Right atrium auricular region (tissue), 2 donors: ENCODE results near the gene RNF17. TPM values are rescaled to one million over a fixed set of nuclear protein-coding genes. Genes with fewer than 3 reads are reported as not detected.

Experiments used
- DNase-seq: peaks from one replicate; pipeline ENCODE4 v3.0.0-alpha.2; 2019; ENCODE audit warnings: low spot score
- H3K27ac ChIP-seq, 2 donors: fragments of 200-600 bp; sonication (generic); 1 replicate in 1 of 2; 2 replicates in 1 of 2; pipeline ENCODE4 v1.5.1; 2016 to 2019
- H3K27me3 ChIP-seq, 2 donors: fragments of 200-600 bp; sonication (generic); one replicate each; pipeline versions ENCODE4 v1.5.1 to v1.6.0; 2017 to 2019
- H3K36me3 ChIP-seq: fragments of 200-600 bp; sonication (generic); one replicate; pipeline ENCODE4 v1.5.1; 2016
- H3K4me1 ChIP-seq, 2 donors: fragments of 200-600 bp; sonication (generic); one replicate each; pipeline versions ENCODE4 v1.5.1 to v1.6.0; 2017 to 2019
- H3K4me3 ChIP-seq, 2 donors: fragments of 200-600 bp; sonication (generic); 1 replicate in 1 of 2; 2 replicates in 1 of 2; pipeline ENCODE4 v1.5.1; 2017 to 2019; ENCODE audit warnings: mild to moderate bottlenecking in 1 of 2, moderate library complexity in 1 of 2
- H3K9me3 ChIP-seq, 2 donors: fragments of 200-600 bp; sonication (generic); one replicate each; pipeline ENCODE4 v1.5.1; 2019
- CTCF ChIP-seq, 2 donors: fragments of 200-600 bp; sonication (generic); IDR thresholded peaks; one replicate each; pipeline ENCODE4 v1.5.1; 2019; ENCODE audit warnings: antibody characterized with exemption in 2 of 2
- total RNA-seq, 2 donors: library from RNA; depleted of rRNA; stranded (reverse); fragments of >200 nt; gene quantifications; one replicate each; pipeline ENCODE4 v1.1.0, GENCODE V29; 2016

RNF17 gene
- total RNA-seq, 2 donors from 2014 or later, result not detected

- no peaks in the 10 kb centered on the region for H3K36me3 ChIP-seq
Measured at GRCh38 chr13:24922745-24923591, 159.0 kb downstream of the RNF17 start.

GRCh38 chr13:24925318-24926231, 161.6 kb downstream of the RNF17 start:
- Histone ChIP-seq H3K4me1 (peaks cover 0 to 10% of the 10 kb centered on the region in 2 donors), H3K36me3 (no peaks in the 10 kb centered on the region), H3K27me3 (no peaks in the 10 kb centered on the region), H3K9me3 (no peaks in the 10 kb centered on the region), H3K27ac (no peak overlapping the region), H3K4me3 (no peak overlapping the region)
- TF ChIP-seq CTCF (IDR thresholded peaks at IDR 0.05), result no peak
- no peak for DNase-seq

More at GRCh38 chr13:24922745-24923591, 159.0 kb downstream of the RNF17 start:
- peak overlapping the region; percentile 78 to 84 for H3K4me3 ChIP-seq
- peaks cover 0 to 10% of the 10 kb centered on the region in 2 donors for H3K4me1 ChIP-seq
- H3K27me3 ChIP-seq, result no peaks in the 10 kb centered on the region
- H3K27ac ChIP-seq, result peak overlapping the region; percentile 86 to 93
- no peaks in the 10 kb centered on the region for H3K9me3 ChIP-seq
- peak; percentile 97 for DNase-seq
- TF ChIP-seq CTCF (IDR thresholded peaks at IDR 0.05), result peak in 1 of 2 donors; percentile 26

- no peaks in the 10 kb centered on the region for H3K27me3 ChIP-seq
- no peak overlapping the region for H3K4me3 ChIP-seq
- no peak for DNase-seq
- no peaks in the 10 kb centered on the region for H3K9me3 ChIP-seq
- no peaks in the 10 kb centered on the region for H3K4me1 ChIP-seq
- H3K36me3 ChIP-seq, result no peaks in the 10 kb centered on the region
- TF ChIP-seq CTCF (IDR thresholded peaks at IDR 0.05), result no peak
- H3K27ac ChIP-seq, result no peak overlapping the region
Measured at GRCh38 chr13:24927810-24928404, 163.9 kb downstream of the RNF17 start.

GRCh38 chr13:24929196-24929595, 165.2 kb downstream of the RNF17 start:
- no peak for DNase-seq
- no peak overlapping the region for H3K27ac ChIP-seq
- TF ChIP-seq CTCF (IDR thresholded peaks at IDR 0.05), result no peak
- H3K9me3 ChIP-seq, result no peaks in the 10 kb centered on the region
- H3K27me3 ChIP-seq, result no peaks in the 10 kb centered on the region
- no peaks in the 10 kb centered on the region for H3K36me3 ChIP-seq
- H3K4me3 ChIP-seq, result no peak overlapping the region
- H3K4me1 ChIP-seq, result no peaks in the 10 kb centered on the region

Other genes starting within 250 kb of the RNF17 start
- not detected for gene ATP12A, start 83.8 kb upstream of the RNF17 start, total RNA-seq